SJCRH30 (cell line): ENCODE data around the gene ARHGEF16. TPM values are rescaled to one million over a fixed set of nuclear protein-coding genes. Genes with fewer than 3 reads are reported as not detected.

ENCODE experiments used
- DNase-seq, 2 experiments: peaks; one replicate each; pipeline ENCODE4 v3.0.0-alpha.2; 2015 to 2020
- H3K27ac ChIP-seq: fragments of 250-450 bp; sonication (Bioruptor Pico); 2 replicates; pipeline ENCODE4 v1.5.1; 2020; ENCODE audit warnings: mild to moderate bottlenecking, moderate library complexity
- H3K27me3 ChIP-seq: fragments of 250-450 bp; sonication (Bioruptor Pico); 2 replicates; pipeline ENCODE4 v1.5.1; 2020; ENCODE audit warnings: mild to moderate bottlenecking, moderate library complexity
- H3K36me3 ChIP-seq: fragments of 250-450 bp; sonication (Bioruptor Pico); 2 replicates; pipeline ENCODE4 v1.5.1; 2020; ENCODE audit warnings: mild to moderate bottlenecking, moderate library complexity
- H3K4me1 ChIP-seq: fragments of 250-450 bp; sonication (Bioruptor Pico); 2 replicates; pipeline ENCODE4 v1.5.1; 2020; ENCODE audit warnings: mild to moderate bottlenecking, moderate library complexity
- H3K4me3 ChIP-seq: fragments of 250-450 bp; sonication (Bioruptor Pico); 2 replicates; pipeline ENCODE4 v1.5.1; 2020; ENCODE audit warnings: mild to moderate bottlenecking, moderate library complexity
- H3K9me3 ChIP-seq: fragments of 250-450 bp; sonication (Bioruptor Pico); replicated peaks from 2 replicates; pipeline ENCODE4 v1.5.1; 2020; ENCODE audit warnings: mild to moderate bottlenecking, moderate library complexity
- total RNA-seq: library from RNA; depleted of rRNA; stranded (reverse); fragments of >200 nt; shearing (Covaris generic); gene quantifications from 2 replicates; pipeline ENCODE4 v1.2.3, GENCODE V29; 2014

The ARHGEF16 gene
- total RNA-seq, 1 experiment from 2014 or later = 0.57 TPM

GRCh38 chr1:3463013-3463385 lies 8.5 kb downstream of the ARHGEF16 start:
- H3K36me3 ChIP-seq = no peaks in the 10 kb centered on the region
- no peak overlapping the region for H3K4me3 ChIP-seq
- no peaks in the 10 kb centered on the region for H3K9me3 ChIP-seq
- no peak for DNase-seq
- H3K27ac ChIP-seq = no peak overlapping the region
- H3K27me3 ChIP-seq = peaks cover 53% of the 10 kb centered on the region
- peaks cover 8% of the 10 kb centered on the region for H3K4me1 ChIP-seq

- Histone ChIP-seq H3K4me1 (peaks cover 4% of the 10 kb centered on the region; the same call in 1 of the 2 replicates), H3K27ac (no peak overlapping the region), H3K27me3 (peaks cover 56% of the 10 kb centered on the region), H3K4me3 (no peak overlapping the region), H3K9me3 (no peaks in the 10 kb centered on the region), H3K36me3 (no peaks in the 10 kb centered on the region)
- no peak for DNase-seq
Measured at GRCh38 chr1:3463408-3463863, 9.0 kb downstream of the ARHGEF16 start.

- peaks cover 54% of the 10 kb centered on the region for H3K27me3 ChIP-seq
- no peaks in the 10 kb centered on the region for H3K9me3 ChIP-seq
- no peak overlapping the region for H3K27ac ChIP-seq
- no peak overlapping the region for H3K4me3 ChIP-seq
- no peaks in the 10 kb centered on the region for H3K36me3 ChIP-seq
- DNase-seq = no peak
- no peaks in the 10 kb centered on the region for H3K4me1 ChIP-seq
Measured at GRCh38 chr1:3463891-3464648, 9.6 kb downstream of the ARHGEF16 start.

GRCh38 chr1:3464649-3465025 lies 10.2 kb downstream of the ARHGEF16 start:
- H3K4me3 ChIP-seq = no peak overlapping the region
- no peak overlapping the region for H3K27ac ChIP-seq
- H3K36me3 ChIP-seq = no peaks in the 10 kb centered on the region
- H3K9me3 ChIP-seq = no peaks in the 10 kb centered on the region
- H3K4me1 ChIP-seq = no peaks in the 10 kb centered on the region
- no peak for DNase-seq
- H3K27me3 ChIP-seq = peaks cover 50% of the 10 kb centered on the region

GRCh38 chr1:3465091-3465934 lies 10.8 kb downstream of the ARHGEF16 start:
- H3K36me3 ChIP-seq = no peaks in the 10 kb centered on the region
- H3K4me3 ChIP-seq = no peak overlapping the region
- H3K4me1 ChIP-seq = no peaks in the 10 kb centered on the region
- no peak overlapping the region for H3K27ac ChIP-seq
- no peak for DNase-seq
- H3K9me3 ChIP-seq = no peaks in the 10 kb centered on the region
- H3K27me3 ChIP-seq = peaks cover 43% of the 10 kb centered on the region

GRCh38 chr1:3465935-3466321 lies 11.5 kb downstream of the ARHGEF16 start:
- H3K27me3 ChIP-seq = peaks cover 39% of the 10 kb centered on the region
- H3K4me1 ChIP-seq = peaks cover under 1% of the 10 kb centered on the region; the same call in 1 of the 2 replicates
- no peaks in the 10 kb centered on the region for H3K9me3 ChIP-seq
- H3K27ac ChIP-seq = no peak overlapping the region
- no peaks in the 10 kb centered on the region for H3K36me3 ChIP-seq
- no peak for DNase-seq
- no peak overlapping the region for H3K4me3 ChIP-seq

GRCh38 chr1:3466366-3467075 lies 12.1 kb downstream of the ARHGEF16 start:
- H3K27me3 ChIP-seq = peaks cover 34% of the 10 kb centered on the region
- H3K4me1 ChIP-seq = peaks cover 6% of the 10 kb centered on the region
- H3K4me3 ChIP-seq = no peak overlapping the region
- no peak overlapping the region for H3K27ac ChIP-seq
- no peak for DNase-seq
- H3K9me3 ChIP-seq = no peaks in the 10 kb centered on the region
- no peaks in the 10 kb centered on the region for H3K36me3 ChIP-seq

GRCh38 chr1:3467096-3468036 lies 12.9 kb downstream of the ARHGEF16 start:
- Histone ChIP-seq H3K27me3 (peaks cover 34% of the 10 kb centered on the region), H3K4me3 (no peak overlapping the region), H3K36me3 (no peaks in the 10 kb centered on the region), H3K27ac (no peak overlapping the region), H3K4me1 (peaks cover 11% of the 10 kb centered on the region), H3K9me3 (no peaks in the 10 kb centered on the region)
- DNase-seq = no peak

GRCh38 chr1:3468236-3469103 lies 14.0 kb downstream of the ARHGEF16 start:
- no peak overlapping the region for H3K27ac ChIP-seq
- DNase-seq = no peak
- peaks cover 29% of the 10 kb centered on the region for H3K27me3 ChIP-seq
- H3K4me3 ChIP-seq = no peak overlapping the region
- H3K9me3 ChIP-seq = no peaks in the 10 kb centered on the region
- peaks cover 17% of the 10 kb centered on the region for H3K4me1 ChIP-seq
- no peaks in the 10 kb centered on the region for H3K36me3 ChIP-seq

GRCh38 chr1:3469104-3469848 lies 14.8 kb downstream of the ARHGEF16 start:
- Histone ChIP-seq H3K27me3 (peaks cover 22% of the 10 kb centered on the region; the same call in 1 of the 2 replicates), H3K36me3 (no peaks in the 10 kb centered on the region), H3K4me1 (peaks cover 22% of the 10 kb centered on the region), H3K9me3 (no peaks in the 10 kb centered on the region), H3K27ac (no peak overlapping the region), H3K4me3 (no peak overlapping the region)
- DNase-seq = no peak

GRCh38 chr1:3469849-3470649 lies 15.6 kb downstream of the ARHGEF16 start:
- H3K36me3 ChIP-seq = no peaks in the 10 kb centered on the region
- no peak overlapping the region for H3K4me3 ChIP-seq
- no peak overlapping the region for H3K27ac ChIP-seq
- H3K27me3 ChIP-seq = peaks cover 19% of the 10 kb centered on the region; the same call in 1 of the 2 replicates
- H3K4me1 ChIP-seq = peaks cover 22% of the 10 kb centered on the region
- H3K9me3 ChIP-seq = no peaks in the 10 kb centered on the region
- no peak for DNase-seq
